ENCODE measurements around the gene ABLIM1. TPM values are rescaled to one million over a fixed set of nuclear protein-coding genes. Genes with fewer than 3 reads are reported as not detected.

The ABLIM1 gene
- total RNA-seq, 1 donor from 2014 or later = 70.0 TPM

- no peaks in the 10 kb centered on the region for H3K79me2 ChIP-seq (ENCODE audit: insufficient read depth, low read length)
- H3K27me3 ChIP-seq (ENCODE audit: insufficient read depth, low read length) = peaks cover 6% of the 10 kb centered on the region
- peaks cover 6% of the 10 kb centered on the region for H3K4me1 ChIP-seq (ENCODE audit: insufficient read depth, low read length)
- Mint-ChIP-seq H3K9me3 (ENCODE audit: unreplicated experiment) (peaks cover 3% of the 10 kb centered on the region), H3K27me3 (ENCODE audit: low read depth, unreplicated experiment) (no peaks in the 10 kb centered on the region), H3K27ac (ENCODE audit: unreplicated experiment) (no peak overlapping the region), H3K4me3 (ENCODE audit: unreplicated experiment) (no peak overlapping the region), H3K4me1 (ENCODE audit: low read depth, unreplicated experiment) (peaks cover 27% of the 10 kb centered on the region), H3K36me3 (ENCODE audit: low read depth, unreplicated experiment) (peaks cover 23% of the 10 kb centered on the region)
- H3K36me3 ChIP-seq (ENCODE audit: insufficient read depth, low read length) = no peaks in the 10 kb centered on the region
- no peak overlapping the region for H3K27ac ChIP-seq (ENCODE audit: low read depth, low read length)
- H2AFZ ChIP-seq (ENCODE audit: low read depth, low read length) = no peak overlapping the region
- no peak for TF ChIP-seq EZH2 (IDR thresholded peaks at IDR 0.05; ENCODE audit: insufficient read depth, low read length)
- TF ChIP-seq, protein P1, sequence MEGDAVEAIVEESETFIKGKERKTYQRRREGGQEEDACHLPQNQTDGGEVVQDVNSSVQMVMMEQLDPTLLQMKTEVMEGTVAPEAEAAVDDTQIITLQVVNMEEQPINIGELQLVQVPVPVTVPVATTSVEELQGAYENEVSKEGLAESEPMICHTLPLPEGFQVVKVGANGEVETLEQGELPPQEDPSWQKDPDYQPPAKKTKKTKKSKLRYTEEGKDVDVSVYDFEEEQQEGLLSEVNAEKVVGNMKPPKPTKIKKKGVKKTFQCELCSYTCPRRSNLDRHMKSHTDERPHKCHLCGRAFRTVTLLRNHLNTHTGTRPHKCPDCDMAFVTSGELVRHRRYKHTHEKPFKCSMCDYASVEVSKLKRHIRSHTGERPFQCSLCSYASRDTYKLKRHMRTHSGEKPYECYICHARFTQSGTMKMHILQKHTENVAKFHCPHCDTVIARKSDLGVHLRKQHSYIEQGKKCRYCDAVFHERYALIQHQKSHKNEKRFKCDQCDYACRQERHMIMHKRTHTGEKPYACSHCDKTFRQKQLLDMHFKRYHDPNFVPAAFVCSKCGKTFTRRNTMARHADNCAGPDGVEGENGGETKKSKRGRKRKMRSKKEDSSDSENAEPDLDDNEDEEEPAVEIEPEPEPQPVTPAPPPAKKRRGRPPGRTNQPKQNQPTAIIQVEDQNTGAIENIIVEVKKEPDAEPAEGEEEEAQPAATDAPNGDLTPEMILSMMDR (IDR thresholded peaks at IDR 0.05; ENCODE audit: insufficient read depth, low read depth, low read length) = no peak
- H3K9ac ChIP-seq (ENCODE audit: low read length) = no peak overlapping the region
- H4K20me1 ChIP-seq (ENCODE audit: insufficient read depth, low read length) = no peaks in the 10 kb centered on the region
- H3K9me3 ChIP-seq (ENCODE audit: insufficient read depth, low read depth, low read length) = no peaks in the 10 kb centered on the region
- no peak overlapping the region for H3K4me2 ChIP-seq (ENCODE audit: low read length)
- FAIRE-seq = no peak
- H3K4me3 ChIP-seq (ENCODE audit: insufficient read depth, low read depth, low read length) = no peak overlapping the region
- no peak for DNase-seq (ENCODE audit: low read depth)
Observed at GRCh38 chr10:114593240-114593792, 64.8 kb downstream of the ABLIM1 start.

DNA sequence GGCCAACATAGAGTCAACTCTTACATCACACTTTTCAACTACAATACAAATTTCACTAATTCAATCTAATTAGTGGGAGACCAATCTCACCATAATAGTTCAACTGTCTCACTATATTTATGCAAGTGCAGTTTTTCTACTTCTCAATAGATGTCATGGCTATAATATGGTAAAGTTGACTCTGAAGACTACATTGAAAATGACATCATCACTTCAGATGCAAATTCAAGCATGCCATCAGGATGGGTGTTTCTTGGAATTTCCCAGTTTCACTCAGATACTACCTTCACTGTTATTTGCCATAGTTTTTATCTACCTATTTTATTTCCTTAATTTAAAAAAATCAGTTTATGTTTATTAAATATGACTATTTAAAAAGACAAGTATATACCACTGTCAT lies 67.1 kb downstream of the ABLIM1 start:
- Histone ChIP-seq H3K4me1 (ENCODE audit: insufficient read depth, low read length) (no peaks in the 10 kb centered on the region), H3K27ac (ENCODE audit: low read depth, low read length) (no peak overlapping the region), H4K20me1 (ENCODE audit: insufficient read depth, low read length) (no peaks in the 10 kb centered on the region), H3K4me3 (ENCODE audit: insufficient read depth, low read depth, low read length) (no peak overlapping the region), H2AFZ (ENCODE audit: low read depth, low read length) (no peak overlapping the region), H3K4me2 (ENCODE audit: low read length) (no peak overlapping the region), H3K9me3 (ENCODE audit: insufficient read depth, low read depth, low read length) (no peaks in the 10 kb centered on the region), H3K9ac (ENCODE audit: low read length) (no peak overlapping the region), H3K79me2 (ENCODE audit: insufficient read depth, low read length) (no peaks in the 10 kb centered on the region), H3K36me3 (ENCODE audit: insufficient read depth, low read length) (no peaks in the 10 kb centered on the region), H3K27me3 (ENCODE audit: insufficient read depth, low read length) (peaks cover 1% of the 10 kb centered on the region)
- DNase-seq (ENCODE audit: low read depth) (no peak), FAIRE-seq (no peak)
- H3K4me1 Mint-ChIP-seq (ENCODE audit: low read depth, unreplicated experiment) = peaks cover 19% of the 10 kb centered on the region
- H3K27me3 Mint-ChIP-seq (ENCODE audit: low read depth, unreplicated experiment) = no peaks in the 10 kb centered on the region
- H3K36me3 Mint-ChIP-seq (ENCODE audit: low read depth, unreplicated experiment) = peaks cover 22% of the 10 kb centered on the region
- no peak for TF ChIP-seq EZH2 (IDR thresholded peaks at IDR 0.05; ENCODE audit: insufficient read depth, low read length)
- TF ChIP-seq, protein P1 (IDR thresholded peaks at IDR 0.05; ENCODE audit: insufficient read depth, low read depth, low read length) = no peak
- peak overlapping the region; percentile 78 for H3K27ac Mint-ChIP-seq (ENCODE audit: unreplicated experiment)
- H3K9me3 Mint-ChIP-seq (ENCODE audit: unreplicated experiment) = peaks cover under 1% of the 10 kb centered on the region
- no peak overlapping the region for H3K4me3 Mint-ChIP-seq (ENCODE audit: unreplicated experiment)

GRCh38 chr10:114584419-114584818 lies 73.7 kb downstream of the ABLIM1 start:
- H3K36me3 ChIP-seq (ENCODE audit: insufficient read depth, low read length) = no peaks in the 10 kb centered on the region
- no peaks in the 10 kb centered on the region for H3K9me3 Mint-ChIP-seq (ENCODE audit: unreplicated experiment)
- H3K4me3 Mint-ChIP-seq (ENCODE audit: unreplicated experiment) = no peak overlapping the region
- no peaks in the 10 kb centered on the region for H3K27me3 ChIP-seq (ENCODE audit: insufficient read depth, low read length)
- H3K27ac Mint-ChIP-seq (ENCODE audit: unreplicated experiment) = peak overlapping the region; percentile 64
- H3K27me3 Mint-ChIP-seq (ENCODE audit: low read depth, unreplicated experiment) = no peaks in the 10 kb centered on the region
- no peak overlapping the region for H3K9ac ChIP-seq (ENCODE audit: low read length)
- peak; percentile 74 for DNase-seq (ENCODE audit: low read depth)
- peaks cover 4% of the 10 kb centered on the region for H3K4me1 ChIP-seq (ENCODE audit: insufficient read depth, low read length)
- no peaks in the 10 kb centered on the region for H3K79me2 ChIP-seq (ENCODE audit: insufficient read depth, low read length)
- H4K20me1 ChIP-seq (ENCODE audit: insufficient read depth, low read length) = no peaks in the 10 kb centered on the region
- no peak overlapping the region for H2AFZ ChIP-seq (ENCODE audit: low read depth, low read length)
- no peak for TF ChIP-seq EZH2 (IDR thresholded peaks at IDR 0.05; ENCODE audit: insufficient read depth, low read length)
- TF ChIP-seq, protein P1 (IDR thresholded peaks at IDR 0.05; ENCODE audit: insufficient read depth, low read depth, low read length) = no peak
- peak overlapping the region; percentile 26 for H3K27ac ChIP-seq (ENCODE audit: low read depth, low read length)
- H3K4me2 ChIP-seq (ENCODE audit: low read length) = no peak overlapping the region
- no peak overlapping the region for H3K4me3 ChIP-seq (ENCODE audit: insufficient read depth, low read depth, low read length)
- peaks cover 9% of the 10 kb centered on the region for H3K36me3 Mint-ChIP-seq (ENCODE audit: low read depth, unreplicated experiment)
- H3K9me3 ChIP-seq (ENCODE audit: insufficient read depth, low read depth, low read length) = no peaks in the 10 kb centered on the region
- peaks cover 24% of the 10 kb centered on the region for H3K4me1 Mint-ChIP-seq (ENCODE audit: low read depth, unreplicated experiment)
- FAIRE-seq = no peak
